ENCODE results near the gene RUVBL1. TPM values are rescaled to one million over a fixed set of nuclear protein-coding genes. Genes with fewer than 3 reads are reported as not detected.
A peak's percentile ranks its signal among the peaks of the same experiment; 100 is the strongest.

Gene RUVBL1
- polyA plus RNA-seq, 4 donors: 7.6 to 40.4 (median 20.4) TPM

- no peak overlapping the region for H3K4me3 ChIP-seq (ENCODE audit: low read depth in 1 of 3, low read length in 3 of 3)
- FAIRE-seq (no peak), DNase-seq (no peak)
- no peaks in the 10 kb centered on the region for H3K9me3 ChIP-seq (ENCODE audit: control insufficient read depth in 2 of 2, insufficient read depth in 1 of 2, low read depth in 1 of 2, low read length in 1 of 2)
- WGBS, 3 donors: 90 to 95% (median 95%) methylated on average over 4 of the region's 4 CpGs
- H3K36me3 ChIP-seq (ENCODE audit: control insufficient read depth in 3 of 3, insufficient read depth in 2 of 3, low read depth in 1 of 3, low read length in 3 of 3): peaks cover 43 to 84% (median 51%) of the 10 kb centered on the region in 3 donors
- no peaks in the 10 kb centered on the region for H3K4me1 ChIP-seq (ENCODE audit: control insufficient read depth in 3 of 3, insufficient read depth in 2 of 3, low read depth in 1 of 3, low read length in 2 of 3)
- no peaks in the 10 kb centered on the region for H3K27me3 ChIP-seq (ENCODE audit: control insufficient read depth in 3 of 3, insufficient read depth in 3 of 3, low read length in 3 of 3)
- no peak overlapping the region for H3K27ac ChIP-seq (ENCODE audit: low read depth in 1 of 3, low read length in 2 of 3)
Observed at GRCh38 chr3:128066114-128066513, 57.5 kb downstream of the RUVBL1 start.

DNA sequence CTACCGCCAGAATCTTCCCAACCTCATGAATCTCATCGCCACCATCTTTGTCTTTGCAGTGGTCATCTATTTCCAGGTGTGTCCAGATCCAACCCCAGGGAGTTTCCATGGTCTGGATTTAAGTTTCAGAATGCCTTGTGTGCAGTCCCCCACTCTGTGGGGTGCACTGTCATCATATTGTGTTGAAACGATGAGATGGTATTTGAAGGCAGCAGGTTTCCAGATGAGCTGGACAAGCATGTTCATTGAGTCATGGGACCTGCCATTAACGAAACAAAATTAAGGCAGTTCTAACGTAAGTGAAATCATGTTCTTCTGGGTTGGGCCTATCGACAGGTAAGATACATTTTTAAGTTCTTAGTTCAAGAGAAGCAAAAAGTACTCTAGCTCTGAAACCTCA is 58.6 kb downstream of the RUVBL1 start:
- Histone ChIP-seq H3K27me3 (ENCODE audit: control insufficient read depth in 3 of 3, insufficient read depth in 3 of 3, low read length in 3 of 3) (no peaks in the 10 kb centered on the region), H3K4me3 (ENCODE audit: low read depth in 1 of 3, low read length in 3 of 3) (no peak overlapping the region), H3K9me3 (ENCODE audit: control insufficient read depth in 2 of 2, insufficient read depth in 1 of 2, low read depth in 1 of 2, low read length in 1 of 2) (no peaks in the 10 kb centered on the region), H3K4me1 (ENCODE audit: control insufficient read depth in 3 of 3, insufficient read depth in 2 of 3, low read depth in 1 of 3, low read length in 2 of 3) (no peaks in the 10 kb centered on the region), H3K36me3 (ENCODE audit: control insufficient read depth in 3 of 3, insufficient read depth in 2 of 3, low read depth in 1 of 3, low read length in 3 of 3) (peaks cover 45 to 80% (median 51%) of the 10 kb centered on the region in 3 donors), H3K27ac (ENCODE audit: low read depth in 1 of 3, low read length in 2 of 3) (no peak overlapping the region)
- no peak for DNase-seq
- WGBS, 3 donors: 88 to 94% (median 92%) methylated on average over 6 of the region's 6 CpGs
- no peak for FAIRE-seq

GRCh38 chr3:128063865-128064264 is 59.7 kb downstream of the RUVBL1 start:
- FAIRE-seq: no peak

GRCh38 chr3:128062033-128062745 is 61.4 kb downstream of the RUVBL1 start:
- 71 to 78% (median 75%) methylated on average over 8 of the region's 8 CpGs for WGBS, 3 donors
- DNase-seq (no peak), FAIRE-seq (no peak)
- H3K9me3 ChIP-seq (ENCODE audit: control insufficient read depth in 2 of 2, insufficient read depth in 1 of 2, low read depth in 1 of 2, low read length in 1 of 2): no peaks in the 10 kb centered on the region
- no peak overlapping the region for H3K4me3 ChIP-seq (ENCODE audit: low read depth in 1 of 3, low read length in 3 of 3)
- H3K27me3 ChIP-seq (ENCODE audit: control insufficient read depth in 3 of 3, insufficient read depth in 3 of 3, low read length in 3 of 3): no peaks in the 10 kb centered on the region
- H3K4me1 ChIP-seq (ENCODE audit: control insufficient read depth in 3 of 3, insufficient read depth in 2 of 3, low read depth in 1 of 3, low read length in 2 of 3): no peaks in the 10 kb centered on the region
- H3K36me3 ChIP-seq (ENCODE audit: control insufficient read depth in 3 of 3, insufficient read depth in 2 of 3, low read depth in 1 of 3, low read length in 3 of 3): peaks cover 37 to 74% (median 38%) of the 10 kb centered on the region in 3 donors
- H3K27ac ChIP-seq (ENCODE audit: low read depth in 1 of 3, low read length in 2 of 3): no peak overlapping the region

More at GRCh38 chr3:128063865-128064264, 59.7 kb downstream of the RUVBL1 start:
- Histone ChIP-seq H3K27ac (ENCODE audit: low read depth in 1 of 3, low read length in 2 of 3) (no peak overlapping the region), H3K27me3 (ENCODE audit: control insufficient read depth in 3 of 3, insufficient read depth in 3 of 3, low read length in 3 of 3) (no peaks in the 10 kb centered on the region), H3K4me1 (ENCODE audit: control insufficient read depth in 3 of 3, insufficient read depth in 2 of 3, low read depth in 1 of 3, low read length in 2 of 3) (no peaks in the 10 kb centered on the region), H3K4me3 (ENCODE audit: low read depth in 1 of 3, low read length in 3 of 3) (no peak overlapping the region), H3K36me3 (ENCODE audit: control insufficient read depth in 3 of 3, insufficient read depth in 2 of 3, low read depth in 1 of 3, low read length in 3 of 3) (peaks cover 44 to 80% (median 53%) of the 10 kb centered on the region in 3 donors), H3K9me3 (ENCODE audit: control insufficient read depth in 2 of 2, insufficient read depth in 1 of 2, low read depth in 1 of 2, low read length in 1 of 2) (no peaks in the 10 kb centered on the region)
- no peak for DNase-seq
- WGBS, 3 donors: 93 to 97% (median 93%) methylated on average over 2 of the region's 2 CpGs

GRCh38 chr3:128060473-128061381 is 62.9 kb downstream of the RUVBL1 start:
- 83 to 92% (median 89%) methylated on average over 11 of the region's 11 CpGs for WGBS, 3 donors
- no peaks in the 10 kb centered on the region for H3K27me3 ChIP-seq (ENCODE audit: control insufficient read depth in 3 of 3, insufficient read depth in 3 of 3, low read length in 3 of 3)
- H3K36me3 ChIP-seq (ENCODE audit: control insufficient read depth in 3 of 3, insufficient read depth in 2 of 3, low read depth in 1 of 3, low read length in 3 of 3): peaks cover 29 to 67% (median 34%) of the 10 kb centered on the region in 3 donors
- H3K9me3 ChIP-seq (ENCODE audit: control insufficient read depth in 2 of 2, insufficient read depth in 1 of 2, low read depth in 1 of 2, low read length in 1 of 2): no peaks in the 10 kb centered on the region
- H3K4me3 ChIP-seq (ENCODE audit: low read depth in 1 of 3, low read length in 3 of 3): no peak overlapping the region
- no peak for FAIRE-seq
- DNase-seq: no peak
- no peaks in the 10 kb centered on the region for H3K4me1 ChIP-seq (ENCODE audit: control insufficient read depth in 3 of 3, insufficient read depth in 2 of 3, low read depth in 1 of 3, low read length in 2 of 3)
- no peak overlapping the region for H3K27ac ChIP-seq (ENCODE audit: low read depth in 1 of 3, low read length in 2 of 3)

DNA sequence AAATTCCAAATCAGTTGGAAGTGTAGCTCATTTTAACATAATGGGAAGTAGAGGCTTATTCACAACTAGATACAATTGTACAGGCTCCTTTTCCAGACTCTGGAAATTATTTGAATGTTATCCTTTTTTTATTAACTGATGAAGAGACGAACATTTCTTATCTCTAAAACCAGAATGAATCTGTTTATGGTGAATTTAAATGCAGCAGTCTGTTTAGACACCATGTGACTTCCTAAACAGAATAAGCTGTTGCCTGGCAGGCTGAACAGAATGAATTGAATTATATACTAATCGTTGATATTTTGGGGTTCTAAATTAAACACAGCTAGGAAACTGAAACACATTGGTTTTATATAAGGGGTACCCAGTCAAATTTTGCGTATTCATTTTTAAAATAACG is 67.4 kb downstream of the RUVBL1 start:
- Histone ChIP-seq H3K27me3 (ENCODE audit: control insufficient read depth in 3 of 3, insufficient read depth in 3 of 3, low read length in 3 of 3) (no peaks in the 10 kb centered on the region), H3K36me3 (ENCODE audit: control insufficient read depth in 3 of 3, insufficient read depth in 2 of 3, low read depth in 1 of 3, low read length in 3 of 3) (peaks cover 16 to 40% (median 27%) of the 10 kb centered on the region in 3 donors), H3K4me1 (ENCODE audit: control insufficient read depth in 3 of 3, insufficient read depth in 2 of 3, low read depth in 1 of 3, low read length in 2 of 3) (peaks cover 8 to 11% (median 8%) of the 10 kb centered on the region in 3 donors), H3K9me3 (ENCODE audit: control insufficient read depth in 2 of 2, insufficient read depth in 1 of 2, low read depth in 1 of 2, low read length in 1 of 2) (no peaks in the 10 kb centered on the region), H3K4me3 (ENCODE audit: low read depth in 1 of 3, low read length in 3 of 3) (no peak overlapping the region), H3K27ac (ENCODE audit: low read depth in 1 of 3, low read length in 2 of 3) (no peak overlapping the region)
- 37 to 74% (median 71%) methylated on average over 4 of the region's 4 CpGs for WGBS, 3 donors
- no peak for DNase-seq
- no peak for FAIRE-seq

GRCh38 chr3:128054367-128054766 is 69.2 kb downstream of the RUVBL1 start:
- Histone ChIP-seq H3K9me3 (ENCODE audit: control insufficient read depth in 2 of 2, insufficient read depth in 1 of 2, low read depth in 1 of 2, low read length in 1 of 2) (no peaks in the 10 kb centered on the region), H3K36me3 (ENCODE audit: control insufficient read depth in 3 of 3, insufficient read depth in 2 of 3, low read depth in 1 of 3, low read length in 3 of 3) (peaks cover 3 to 26% (median 17%) of the 10 kb centered on the region in 3 donors), H3K27me3 (ENCODE audit: control insufficient read depth in 3 of 3, insufficient read depth in 3 of 3, low read length in 3 of 3) (no peaks in the 10 kb centered on the region), H3K4me3 (ENCODE audit: low read depth in 1 of 3, low read length in 3 of 3) (peak overlapping the region in 1 of 3 donors; percentile 93), H3K4me1 (ENCODE audit: control insufficient read depth in 3 of 3, insufficient read depth in 2 of 3, low read depth in 1 of 3, low read length in 2 of 3) (peaks cover 8 to 15% (median 8%) of the 10 kb centered on the region in 3 donors), H3K27ac (ENCODE audit: low read depth in 1 of 3, low read length in 2 of 3) (no peak overlapping the region)
- FAIRE-seq: no peak
- WGBS, 3 donors: 49 to 68% (median 63%) methylated on average over 3 of the region's 3 CpGs
- peak in 1 of 2 donors; percentile 8 for DNase-seq

DNA sequence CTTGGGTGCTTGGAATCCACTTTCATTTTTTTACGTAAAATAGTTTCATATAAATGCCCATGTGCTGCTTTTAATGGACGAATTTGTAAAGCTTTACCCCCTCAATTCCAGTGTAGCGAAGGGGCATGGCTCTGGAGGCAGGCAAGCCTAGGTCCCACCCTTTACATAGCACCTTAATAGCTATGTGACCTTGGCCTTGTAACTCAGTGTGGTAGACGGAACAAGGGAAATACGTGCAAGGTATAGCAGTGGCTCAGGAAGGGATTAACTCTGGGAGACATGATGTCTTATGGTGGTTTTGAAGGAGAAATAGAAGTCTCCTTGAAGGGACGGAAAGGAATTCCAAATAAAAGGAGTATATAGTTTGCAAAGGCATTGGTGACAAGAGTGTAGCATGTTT is 70.0 kb downstream of the RUVBL1 start:
- WGBS, 3 donors: 18 to 50% (median 34%) methylated on average over 6 of the region's 6 CpGs
- H3K27ac ChIP-seq (ENCODE audit: low read depth in 1 of 3, low read length in 2 of 3): peak overlapping the region in 1 of 3 donors; percentile 85
- FAIRE-seq (no peak), DNase-seq (peak; percentile 28 to 55)
- no peaks in the 10 kb centered on the region for H3K9me3 ChIP-seq (ENCODE audit: control insufficient read depth in 2 of 2, insufficient read depth in 1 of 2, low read depth in 1 of 2, low read length in 1 of 2)
- H3K4me3 ChIP-seq (ENCODE audit: low read depth in 1 of 3, low read length in 3 of 3): peak overlapping the region in 2 of 3 donors; percentile 81 to 93
- H3K27me3 ChIP-seq (ENCODE audit: control insufficient read depth in 3 of 3, insufficient read depth in 3 of 3, low read length in 3 of 3): no peaks in the 10 kb centered on the region
- peaks cover 8 to 15% (median 8%) of the 10 kb centered on the region in 3 donors for H3K4me1 ChIP-seq (ENCODE audit: control insufficient read depth in 3 of 3, insufficient read depth in 2 of 3, low read depth in 1 of 3, low read length in 2 of 3)
- H3K36me3 ChIP-seq (ENCODE audit: control insufficient read depth in 3 of 3, insufficient read depth in 2 of 3, low read depth in 1 of 3, low read length in 3 of 3): peaks cover 3 to 21% (median 15%) of the 10 kb centered on the region in 3 donors

Data from small intestine (tissue), 7 donors.